ENCODE measurements around the gene TNIP1.

DNA sequence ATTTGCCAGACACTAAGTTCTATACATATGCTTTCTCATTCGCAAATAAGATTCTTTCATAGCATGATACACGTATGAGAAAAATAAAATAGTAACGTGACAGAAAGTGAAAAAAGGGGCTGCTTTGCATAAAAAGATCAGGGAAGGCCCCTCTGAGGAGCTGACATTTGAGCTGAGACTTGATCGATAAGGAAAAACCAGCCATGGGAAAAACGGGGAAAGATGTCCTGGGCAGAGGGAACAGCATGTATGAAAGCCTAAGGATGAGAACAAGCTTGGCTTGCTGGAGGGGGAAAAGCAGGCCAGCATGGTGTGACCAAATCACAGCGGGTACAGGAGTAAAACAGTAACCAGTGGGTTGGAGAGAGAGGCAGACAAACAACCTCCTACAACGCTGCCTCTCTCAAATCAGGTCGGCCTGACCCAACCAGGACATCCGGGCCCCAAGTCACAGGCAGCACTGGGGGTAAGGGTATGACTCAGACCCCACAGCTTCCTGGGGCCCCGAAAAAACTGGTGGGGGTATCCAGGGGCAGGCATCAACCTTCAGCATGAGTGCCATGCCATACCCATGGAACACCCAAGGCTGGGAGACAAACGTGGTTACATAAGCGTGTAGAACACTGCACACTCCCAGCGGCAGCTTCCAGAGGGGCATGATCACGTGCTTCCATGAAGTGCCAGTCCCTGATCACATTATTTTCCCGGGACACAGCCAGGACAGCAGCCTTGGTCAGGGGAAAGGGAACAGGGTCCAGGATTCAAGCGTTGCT, 2.2 kb downstream of the TNIP1 start:
- TF ChIP-seq, protein P1, sequence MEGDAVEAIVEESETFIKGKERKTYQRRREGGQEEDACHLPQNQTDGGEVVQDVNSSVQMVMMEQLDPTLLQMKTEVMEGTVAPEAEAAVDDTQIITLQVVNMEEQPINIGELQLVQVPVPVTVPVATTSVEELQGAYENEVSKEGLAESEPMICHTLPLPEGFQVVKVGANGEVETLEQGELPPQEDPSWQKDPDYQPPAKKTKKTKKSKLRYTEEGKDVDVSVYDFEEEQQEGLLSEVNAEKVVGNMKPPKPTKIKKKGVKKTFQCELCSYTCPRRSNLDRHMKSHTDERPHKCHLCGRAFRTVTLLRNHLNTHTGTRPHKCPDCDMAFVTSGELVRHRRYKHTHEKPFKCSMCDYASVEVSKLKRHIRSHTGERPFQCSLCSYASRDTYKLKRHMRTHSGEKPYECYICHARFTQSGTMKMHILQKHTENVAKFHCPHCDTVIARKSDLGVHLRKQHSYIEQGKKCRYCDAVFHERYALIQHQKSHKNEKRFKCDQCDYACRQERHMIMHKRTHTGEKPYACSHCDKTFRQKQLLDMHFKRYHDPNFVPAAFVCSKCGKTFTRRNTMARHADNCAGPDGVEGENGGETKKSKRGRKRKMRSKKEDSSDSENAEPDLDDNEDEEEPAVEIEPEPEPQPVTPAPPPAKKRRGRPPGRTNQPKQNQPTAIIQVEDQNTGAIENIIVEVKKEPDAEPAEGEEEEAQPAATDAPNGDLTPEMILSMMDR (conservative IDR thresholded peaks at IDR 0.05): no peak
- TF ChIP-seq EZH2 (IDR thresholded peaks at IDR 0.05; ENCODE audit: low read depth): no peak
